GM21423 (cell line): Measurements from ENCODE around the gene DDAH1.

Experiments used
- ATAC-seq: cut with Tn5 transposase; IDR thresholded peaks from one replicate; pipeline ENCODE4 v1.9.1; 2021; ENCODE audit warnings: mild to moderate bottlenecking, moderate library complexity; ENCODE audit not compliant: unreplicated experiment

The DDAH1 gene

DNA sequence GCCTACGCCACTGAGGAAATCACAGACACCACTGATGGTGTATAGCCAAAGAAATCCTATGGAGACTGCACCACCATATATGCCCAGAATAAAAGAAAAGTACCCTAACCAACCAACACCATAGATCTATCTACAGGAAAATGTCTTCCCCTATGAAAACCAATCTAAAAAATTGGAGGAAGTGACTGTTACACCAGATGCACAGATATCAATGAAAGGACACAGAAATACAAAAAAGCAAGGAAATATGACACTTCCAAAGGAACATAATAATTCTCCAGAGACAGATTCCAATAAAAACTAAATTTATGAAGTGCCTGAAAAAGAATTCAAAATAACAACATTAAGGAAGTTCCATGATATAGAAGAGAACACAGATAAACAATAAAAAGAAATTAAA, 131.8 kb downstream of the DDAH1 start:
- ATAC-seq: no peak

GRCh38 chr1:85332575-85332974, 132.4 kb downstream of the DDAH1 start:
- ATAC-seq: no peak

- peak; percentile 84 for ATAC-seq
These were observed 134.2 kb downstream of the DDAH1 start for GRCh38 chr1:85330711-85331290.

- no peak for ATAC-seq
These were observed 134.7 kb downstream of the DDAH1 start for GRCh38 chr1:85330214-85330631.

DNA sequence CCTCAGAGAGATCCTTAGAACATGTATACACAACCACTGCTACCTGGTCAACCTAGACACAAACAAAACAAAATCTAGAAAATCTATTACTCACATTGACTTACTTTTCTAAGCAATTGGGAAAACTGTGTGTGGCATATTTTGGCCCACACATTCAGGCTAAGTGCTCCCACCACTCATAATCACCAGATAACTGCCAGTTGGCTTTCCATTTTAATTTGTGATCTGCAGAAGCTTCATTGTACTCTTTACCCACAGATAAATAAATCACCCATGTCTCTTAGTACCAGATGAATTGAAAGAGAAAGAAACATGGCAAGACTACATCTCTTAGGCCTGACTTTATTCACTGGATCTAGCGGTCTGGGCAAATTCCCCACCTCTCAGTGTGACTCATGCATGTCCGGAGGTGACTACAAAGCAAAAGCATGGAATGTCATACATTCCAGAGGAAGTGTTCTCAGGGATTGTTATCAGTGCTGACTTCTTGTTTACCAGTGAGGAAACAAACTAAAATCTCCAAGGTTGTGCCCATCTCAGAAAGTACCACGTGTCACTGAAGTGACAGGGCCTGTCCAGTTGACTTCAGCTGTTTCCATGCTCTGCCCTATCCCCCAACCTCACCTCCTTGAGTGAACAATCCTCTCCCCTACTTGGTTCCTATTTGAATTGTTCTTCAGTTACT, 136.1 kb downstream of the DDAH1 start:
- ATAC-seq: no peak

DNA sequence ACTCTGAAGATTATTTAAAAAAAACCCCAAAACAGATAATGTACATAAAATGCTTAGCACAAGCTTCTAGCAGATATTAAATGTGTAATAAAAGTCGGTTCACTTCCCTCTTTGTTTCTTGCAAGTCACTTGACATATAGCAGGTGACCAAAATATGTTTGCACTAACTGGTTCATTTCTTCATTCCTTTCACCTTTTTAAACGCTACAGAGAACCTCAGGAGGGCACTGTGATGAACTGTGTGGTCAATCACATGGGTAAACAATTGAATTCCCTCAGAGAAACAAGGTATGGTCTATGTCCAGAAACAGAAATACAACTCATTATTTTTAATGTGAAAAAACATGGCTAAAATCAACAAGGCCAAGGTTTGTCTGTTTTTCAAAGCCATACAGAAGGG, 137.2 kb downstream of the DDAH1 start:
- no peak for ATAC-seq

DNA sequence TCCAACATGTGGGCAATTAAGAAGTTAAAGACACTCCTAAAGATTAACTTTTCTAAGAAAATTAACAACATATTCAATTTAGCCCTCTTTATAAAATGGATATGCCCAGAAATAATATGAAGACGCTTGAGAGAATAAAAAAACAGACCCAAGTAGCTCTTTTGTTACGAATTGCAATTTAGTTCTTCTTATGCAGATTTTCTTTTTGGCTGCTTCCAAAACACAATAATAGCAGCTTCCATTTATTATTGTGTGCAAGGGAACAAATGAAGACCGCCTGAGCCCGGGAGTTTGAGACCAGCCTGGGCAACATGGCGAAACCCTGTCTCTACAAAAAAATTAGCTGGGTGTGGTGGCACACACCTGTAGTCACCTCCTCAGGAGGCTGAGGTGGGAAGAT, 138.1 kb downstream of the DDAH1 start:
- ATAC-seq: no peak

DNA sequence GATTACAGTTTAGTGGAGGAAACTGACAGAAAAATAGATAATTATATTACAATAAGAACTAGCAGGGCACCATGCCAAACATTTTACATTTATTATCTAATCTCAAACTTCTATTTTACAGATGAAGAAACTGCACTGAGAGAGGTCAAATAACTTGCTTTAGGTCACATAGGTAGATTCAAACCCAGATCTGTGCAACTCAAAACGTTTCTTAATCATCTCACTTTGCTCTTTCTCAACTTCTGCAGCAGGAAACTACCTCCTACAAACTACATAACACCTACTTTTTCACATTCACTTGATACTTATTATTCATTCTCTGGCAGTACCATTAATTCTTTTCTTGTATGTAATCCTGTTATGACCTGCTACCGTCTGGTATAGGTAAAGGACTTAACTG, 138.6 kb downstream of the DDAH1 start:
- ATAC-seq: no peak

GRCh38 chr1:85325920-85326319, 139.0 kb downstream of the DDAH1 start:
- ATAC-seq: no peak

- no peak for ATAC-seq
These were observed 141.2 kb downstream of the DDAH1 start for GRCh38 chr1:85323770-85324169.

DNA sequence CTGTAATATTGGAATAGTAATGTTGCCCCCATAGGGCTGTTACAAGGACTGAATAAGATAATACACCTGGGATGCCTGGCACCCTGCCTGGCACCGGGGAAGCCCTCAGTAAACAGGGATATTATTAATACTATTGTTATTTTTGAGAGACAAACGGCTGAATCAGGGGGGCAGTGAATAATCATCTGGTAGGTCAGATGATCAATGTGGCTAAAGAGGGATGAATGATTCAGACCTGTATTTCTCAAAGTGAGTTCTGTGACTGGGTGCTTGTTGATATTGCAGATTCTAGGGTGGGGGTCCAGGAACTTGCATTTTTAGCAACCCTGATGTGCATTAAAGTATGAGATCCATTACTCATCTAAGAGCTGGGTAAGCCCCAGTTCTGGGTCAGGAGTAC, 142.3 kb downstream of the DDAH1 start:
- no peak for ATAC-seq

DNA sequence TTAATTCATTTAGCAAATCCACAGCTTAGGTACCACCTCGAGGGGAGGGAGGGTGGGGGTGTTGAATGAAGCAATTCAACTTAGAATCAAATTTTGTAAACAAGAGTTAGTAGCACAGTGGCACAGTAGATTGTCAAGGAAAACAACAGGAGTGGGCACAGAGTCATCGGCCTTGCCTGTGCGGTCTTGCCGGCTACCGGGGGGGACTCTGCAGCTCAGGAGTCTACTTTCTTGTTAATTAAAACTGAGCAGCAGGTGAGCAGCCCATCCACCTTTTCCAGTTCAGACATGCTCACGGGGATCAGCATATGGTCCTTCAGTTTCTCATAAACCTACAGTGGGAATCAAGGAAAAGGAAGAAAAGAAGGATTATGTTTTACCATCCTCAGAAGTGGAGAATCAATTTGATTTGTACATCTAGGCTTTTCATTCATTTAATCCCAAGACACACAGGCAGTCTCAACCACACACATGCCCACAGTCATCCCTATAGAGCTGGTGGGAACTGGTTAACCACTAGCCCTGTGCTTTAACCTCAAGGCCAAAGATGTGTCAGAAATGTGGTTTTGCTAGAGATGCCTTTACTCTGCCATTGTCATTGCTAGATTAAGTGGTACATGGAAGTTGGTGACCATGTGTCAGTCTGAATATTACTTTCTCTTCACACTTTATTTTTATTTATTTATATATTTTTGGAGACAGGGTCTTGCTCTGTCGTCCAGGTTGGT, 143.6 kb downstream of the DDAH1 start:
- peak; percentile 72 for ATAC-seq

- no peak for ATAC-seq
These were observed 144.4 kb downstream of the DDAH1 start for GRCh38 chr1:85320371-85321131.

DNA sequence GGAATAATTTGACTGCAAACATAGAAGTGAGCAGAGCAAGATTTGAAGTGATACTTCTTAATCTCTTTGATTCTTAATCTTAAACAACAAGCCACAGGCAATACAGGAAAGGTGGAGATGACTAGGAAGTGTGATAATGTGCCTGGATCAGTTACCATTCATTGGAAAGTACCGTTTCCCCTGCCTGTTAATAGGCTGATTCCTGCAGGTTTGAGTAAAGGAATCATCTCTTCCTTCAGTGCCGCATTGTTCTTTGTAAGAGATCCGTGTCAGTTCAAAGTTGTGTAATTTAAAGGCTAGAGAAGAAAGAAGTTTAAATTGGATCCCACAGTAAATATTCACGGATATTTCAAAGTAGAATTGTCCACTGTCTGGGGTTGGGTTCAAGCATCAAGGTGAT, 145.0 kb downstream of the DDAH1 start:
- ATAC-seq: no peak

GRCh38 chr1:85319491-85319890, 145.5 kb downstream of the DDAH1 start:
- ATAC-seq: no peak

- ATAC-seq: no peak
These were observed 146.7 kb downstream of the DDAH1 start for GRCh38 chr1:85318217-85318616.

GRCh38 chr1:85317560-85317959, 147.4 kb downstream of the DDAH1 start:
- ATAC-seq: no peak

- no peak for ATAC-seq
These were observed 148.6 kb downstream of the DDAH1 start for GRCh38 chr1:85316321-85316720.

- ATAC-seq: no peak
These were observed 149.2 kb downstream of the DDAH1 start for GRCh38 chr1:85315789-85316188.

DNA sequence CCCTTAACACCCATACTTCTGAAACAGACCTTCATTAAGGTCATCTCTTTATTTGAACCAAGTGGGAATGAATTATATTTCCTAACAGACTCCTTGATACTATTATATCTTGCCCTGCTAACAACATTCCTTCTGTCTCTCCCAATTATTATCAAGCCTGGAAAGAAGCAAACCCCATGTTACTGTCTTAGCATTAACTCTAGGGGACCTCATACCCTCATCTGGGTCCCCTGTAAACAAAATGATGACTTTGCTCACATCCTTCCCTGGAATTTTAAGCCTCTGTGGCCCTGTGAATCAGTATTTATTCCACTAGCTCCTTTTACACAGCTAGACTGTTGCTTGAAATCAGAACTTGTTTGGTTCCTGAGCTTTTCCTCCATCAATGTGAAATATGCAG, 150.2 kb downstream of the DDAH1 start:
- ATAC-seq: no peak

DNA sequence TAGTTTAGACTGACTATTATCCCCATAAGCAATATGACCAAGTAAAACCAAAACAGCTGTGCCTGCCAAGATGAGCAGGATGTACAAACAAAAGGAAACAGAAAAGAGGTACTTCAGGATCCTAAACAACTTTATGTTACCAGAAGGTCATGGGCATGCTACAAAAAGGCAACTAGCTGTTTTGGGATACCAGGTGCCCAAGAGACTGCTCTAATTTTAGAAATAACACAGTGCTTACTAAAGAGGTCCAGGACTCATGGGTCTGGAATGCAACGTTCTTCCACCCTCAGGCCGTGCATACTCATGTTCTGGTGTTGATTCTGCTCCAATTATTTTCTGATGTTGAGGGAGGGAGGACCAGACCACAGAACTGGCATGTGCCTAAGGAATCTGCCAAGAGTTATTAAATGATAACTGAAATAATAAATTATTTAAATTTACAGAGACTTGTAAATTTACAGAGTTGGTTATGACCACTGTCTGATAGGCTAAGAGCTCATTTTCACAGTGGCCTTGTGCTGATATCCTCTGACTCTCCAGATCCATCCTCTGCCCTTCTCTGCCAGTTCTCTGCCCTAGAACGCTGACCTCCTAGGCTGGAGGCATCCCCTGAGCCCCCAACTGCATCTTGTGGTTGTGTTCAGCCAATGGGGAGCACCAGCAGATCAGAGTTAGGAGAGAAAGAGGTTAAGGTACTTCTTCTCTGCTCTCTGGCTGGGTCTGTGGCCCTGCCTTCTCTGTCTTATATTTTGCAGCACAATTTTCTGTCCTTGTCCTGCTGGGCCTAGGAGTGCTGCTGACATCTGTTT, 150.9 kb downstream of the DDAH1 start:
- ATAC-seq: no peak
